ENCODE results near the gene ITPK1.

Gene ITPK1

DNA sequence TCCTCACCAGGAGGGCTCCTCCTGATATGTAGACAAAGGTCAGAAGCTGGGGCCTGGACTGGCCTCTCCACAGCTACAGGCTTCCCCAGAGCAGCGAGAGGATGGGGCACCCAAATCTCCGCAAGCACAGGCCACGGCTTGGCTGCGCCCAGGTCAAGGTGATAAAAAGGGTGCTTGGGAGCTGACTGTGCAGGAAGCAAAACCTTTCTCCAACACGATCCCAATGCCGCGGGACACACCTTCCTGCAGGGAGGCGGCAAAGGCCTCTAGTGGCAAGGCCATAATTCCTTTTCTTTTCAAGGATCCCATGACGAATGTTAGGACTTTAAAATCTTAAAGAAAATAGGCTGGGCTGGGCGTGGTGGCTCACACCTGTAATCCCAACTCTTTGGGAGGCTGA is 13.6 kb downstream of the ITPK1 start:
- no peak for DNase-seq
- Mint-ChIP-seq H3K4me3 (no peak overlapping the region), H3K36me3 (ENCODE audit: low read depth) (no peaks in the 10 kb centered on the region), H3K9me3 (no peaks in the 10 kb centered on the region), H3K4me1 (peaks cover 45% of the 10 kb centered on the region), H3K27me3 (no peaks in the 10 kb centered on the region), H3K27ac (no peak overlapping the region)
- ATAC-seq, result no peak

DNA sequence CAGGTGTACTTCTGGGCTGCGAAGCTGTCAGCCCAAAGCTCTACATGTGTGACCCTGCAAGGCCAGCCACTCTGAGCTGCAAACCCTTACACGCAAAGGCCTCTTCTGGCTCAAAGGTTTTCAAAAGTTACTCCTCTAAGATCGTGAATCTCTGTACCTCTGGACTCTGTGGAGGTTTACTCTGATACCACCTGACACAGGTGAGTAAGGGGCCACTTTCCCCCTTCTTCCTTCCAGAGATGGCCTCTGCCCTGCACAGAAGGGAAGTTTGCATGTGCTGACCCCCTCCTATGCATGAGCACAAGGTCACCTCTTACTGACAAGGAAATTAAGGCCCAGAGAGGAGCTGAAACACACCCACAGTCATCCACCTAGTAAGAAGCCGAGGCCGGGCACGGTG is 14.5 kb downstream of the ITPK1 start:
- DNase-seq (no peak), ATAC-seq (no peak)
- no peak overlapping the region for H3K27ac Mint-ChIP-seq
- peaks cover 43% of the 10 kb centered on the region for H3K4me1 Mint-ChIP-seq
- H3K4me3 Mint-ChIP-seq, result no peak overlapping the region
- no peaks in the 10 kb centered on the region for H3K27me3 Mint-ChIP-seq
- no peaks in the 10 kb centered on the region for H3K9me3 Mint-ChIP-seq
- no peaks in the 10 kb centered on the region for H3K36me3 Mint-ChIP-seq (ENCODE audit: low read depth)

DNA sequence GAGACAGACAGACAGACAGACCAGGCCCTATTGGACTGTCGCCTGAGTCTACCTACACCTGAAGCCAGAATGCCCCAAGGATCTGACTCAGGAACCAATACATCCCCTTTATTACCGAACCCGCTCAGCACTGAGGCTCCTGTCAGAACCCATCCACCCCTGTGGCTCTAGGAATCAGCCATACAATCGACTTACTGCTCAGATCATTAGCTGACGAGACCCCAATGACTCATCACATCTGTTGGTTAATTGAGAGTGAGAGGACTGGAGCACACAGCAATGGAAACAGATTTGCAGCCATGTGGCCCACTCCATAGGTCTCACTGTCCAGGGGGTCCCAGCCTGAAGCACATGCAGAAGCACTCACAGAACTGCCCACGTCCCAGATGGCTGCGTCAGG is 15.2 kb downstream of the ITPK1 start:
- no peak for ATAC-seq
- H3K27me3 Mint-ChIP-seq, result no peaks in the 10 kb centered on the region

DNA sequence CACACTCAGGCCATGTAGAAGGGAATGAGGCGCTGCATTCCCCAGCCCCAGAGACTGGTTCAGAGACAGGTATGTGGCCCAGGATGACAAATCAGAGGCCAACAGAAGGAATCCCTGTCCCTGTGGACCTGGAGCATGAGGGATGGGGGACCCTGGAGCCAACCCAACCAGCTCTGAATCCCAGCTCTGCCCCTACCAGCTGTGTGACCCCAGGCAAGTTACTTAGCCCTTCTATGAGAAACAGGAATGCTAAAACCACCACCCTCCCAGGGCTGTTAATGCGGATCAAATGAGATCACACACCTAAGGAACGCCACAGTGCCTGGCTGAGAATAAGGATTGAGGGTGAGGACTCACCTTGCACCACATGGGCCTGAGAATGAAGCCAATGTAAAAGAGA is 15.6 kb downstream of the ITPK1 start:
- H3K27ac Mint-ChIP-seq, result no peak overlapping the region
- no peaks in the 10 kb centered on the region for H3K9me3 Mint-ChIP-seq
- H3K4me1 Mint-ChIP-seq, result peaks cover 47% of the 10 kb centered on the region
- no peak for ATAC-seq
- H3K27me3 Mint-ChIP-seq, result no peaks in the 10 kb centered on the region
- H3K36me3 Mint-ChIP-seq (ENCODE audit: low read depth), result no peaks in the 10 kb centered on the region
- no peak overlapping the region for H3K4me3 Mint-ChIP-seq
- DNase-seq, result no peak

More for the DNA sequence above, 15.2 kb downstream of the ITPK1 start:
- H3K27ac Mint-ChIP-seq, result no peak overlapping the region
- peaks cover 47% of the 10 kb centered on the region for H3K4me1 Mint-ChIP-seq
- DNase-seq, result no peak
- H3K9me3 Mint-ChIP-seq, result no peaks in the 10 kb centered on the region
- H3K4me3 Mint-ChIP-seq, result no peak overlapping the region
- H3K36me3 Mint-ChIP-seq (ENCODE audit: low read depth), result no peaks in the 10 kb centered on the region

DNA sequence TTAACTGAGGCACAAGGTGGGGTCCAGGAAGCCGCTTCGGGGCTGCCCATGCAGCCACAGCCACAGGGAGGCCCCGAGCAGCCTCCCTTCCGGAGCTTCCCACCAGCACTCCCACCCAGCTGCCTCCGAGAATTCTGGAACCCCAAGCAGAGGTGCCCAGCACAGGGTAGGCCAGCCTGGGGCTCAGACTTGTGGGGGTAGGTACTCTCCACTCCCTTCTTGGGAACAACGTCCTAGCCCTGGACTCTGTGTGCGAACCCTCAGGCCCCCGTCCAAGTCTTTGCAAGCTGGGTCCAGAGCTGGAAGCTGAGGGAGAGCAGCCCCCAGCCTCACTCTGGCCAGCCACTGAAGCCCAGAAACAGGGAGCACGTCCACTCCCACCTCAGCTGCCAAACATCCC is 16.1 kb downstream of the ITPK1 start:
- H3K27me3 Mint-ChIP-seq, result no peaks in the 10 kb centered on the region
- peaks cover 47% of the 10 kb centered on the region for H3K4me1 Mint-ChIP-seq
- H3K27ac Mint-ChIP-seq, result no peak overlapping the region
- no peaks in the 10 kb centered on the region for H3K36me3 Mint-ChIP-seq (ENCODE audit: low read depth)
- DNase-seq (no peak), ATAC-seq (no peak)
- H3K9me3 Mint-ChIP-seq, result no peaks in the 10 kb centered on the region
- H3K4me3 Mint-ChIP-seq, result no peak overlapping the region

DNA sequence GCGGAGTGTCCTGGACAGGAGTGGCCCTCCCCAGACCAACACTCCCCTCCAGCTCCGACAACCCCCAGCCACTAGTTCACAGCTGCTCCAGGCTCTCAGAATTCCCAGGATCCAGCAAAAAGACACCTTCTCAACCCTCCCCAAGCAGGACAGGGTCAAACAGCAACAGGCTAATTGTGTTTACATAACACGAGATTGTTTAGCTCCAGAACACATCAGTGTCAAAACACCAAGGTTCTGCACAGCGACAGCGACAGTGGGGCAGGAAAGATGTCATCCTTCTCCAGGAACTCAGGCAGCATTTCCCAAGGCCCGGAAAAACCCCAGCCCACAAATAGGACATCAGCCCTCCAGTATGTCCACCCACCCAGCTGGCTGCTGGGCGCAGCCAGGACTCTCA is 16.5 kb downstream of the ITPK1 start:
- Mint-ChIP-seq H3K4me3 (no peak overlapping the region), H3K27me3 (no peaks in the 10 kb centered on the region), H3K9me3 (no peaks in the 10 kb centered on the region), H3K27ac (no peak overlapping the region), H3K36me3 (ENCODE audit: low read depth) (no peaks in the 10 kb centered on the region), H3K4me1 (peaks cover 45% of the 10 kb centered on the region)
- ATAC-seq, result no peak
- no peak for DNase-seq

DNA sequence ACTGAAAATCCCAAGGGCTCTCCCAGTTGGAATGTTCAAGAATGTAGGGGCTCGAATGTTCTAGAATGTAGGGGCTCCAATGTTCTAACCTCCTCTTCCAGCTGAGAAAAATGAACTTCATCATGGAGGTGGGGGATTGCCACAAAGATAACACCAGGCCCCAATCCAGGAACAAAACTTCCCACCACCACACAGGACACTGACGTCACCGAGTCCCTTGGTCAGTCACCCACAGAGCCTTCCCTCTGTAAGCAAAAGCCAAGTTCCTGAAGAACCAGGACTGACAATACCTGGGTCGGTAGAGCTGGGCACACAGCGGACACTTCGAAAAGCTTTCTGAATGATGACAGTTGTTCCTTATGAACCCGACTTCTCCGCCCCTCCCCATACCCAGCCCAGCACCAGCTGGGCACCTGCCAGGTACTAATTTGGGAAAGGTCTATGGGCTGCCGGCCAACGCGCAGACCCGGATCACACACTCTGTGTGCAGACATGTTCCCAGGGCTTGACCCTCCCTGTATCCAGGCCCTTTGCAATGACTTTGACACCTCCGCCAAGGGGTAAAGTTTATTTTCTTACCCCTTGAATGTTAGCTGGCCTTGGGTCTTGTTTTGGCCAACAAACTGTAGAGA is 18.9 kb downstream of the ITPK1 start:
- no peak overlapping the region for H3K27ac Mint-ChIP-seq
- no peak for ATAC-seq
- no peaks in the 10 kb centered on the region for H3K27me3 Mint-ChIP-seq
- H3K4me3 Mint-ChIP-seq, result no peak overlapping the region
- DNase-seq, result no peak
- no peaks in the 10 kb centered on the region for H3K36me3 Mint-ChIP-seq (ENCODE audit: low read depth)
- H3K4me1 Mint-ChIP-seq, result peaks cover 33% of the 10 kb centered on the region
- H3K9me3 Mint-ChIP-seq, result no peaks in the 10 kb centered on the region

DNA sequence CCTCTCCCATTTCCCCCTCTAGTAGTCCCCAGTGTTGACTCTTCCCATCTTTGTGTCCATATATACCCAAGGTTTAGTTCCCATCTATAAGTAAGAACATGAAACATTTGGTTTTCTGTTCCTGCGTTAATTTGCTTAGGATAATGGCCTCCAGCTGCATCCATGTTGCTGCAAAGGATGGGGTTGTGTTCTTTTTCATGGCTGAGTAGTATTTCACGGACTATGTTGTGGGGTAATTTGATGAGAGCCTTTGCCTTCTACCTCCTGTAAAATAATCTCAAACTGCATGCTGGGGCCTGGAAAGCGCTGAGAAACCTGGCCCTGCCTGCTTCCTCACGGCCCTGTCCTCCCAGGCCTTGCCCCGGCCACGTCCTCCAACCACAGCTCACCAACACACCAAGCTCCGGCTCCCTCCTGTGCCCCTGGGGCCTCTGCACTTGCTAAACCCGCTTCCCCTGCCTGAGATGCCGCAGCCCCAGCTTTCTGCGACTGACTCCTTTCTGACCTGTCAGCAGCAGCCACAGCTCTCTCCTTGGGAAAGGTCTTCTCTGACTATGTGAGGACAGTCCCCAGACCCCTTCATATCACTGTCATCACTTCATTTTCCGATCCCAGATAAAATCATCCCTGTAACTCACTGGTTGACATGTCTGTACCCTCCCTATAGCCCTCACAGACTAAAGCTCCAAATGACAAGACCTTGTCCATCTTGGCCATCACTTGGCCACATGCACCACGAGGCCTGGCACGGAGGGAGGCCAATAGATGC is 19.8 kb downstream of the ITPK1 start:
- H3K27me3 Mint-ChIP-seq, result no peaks in the 10 kb centered on the region
- no peak overlapping the region for H3K4me3 Mint-ChIP-seq
- H3K36me3 Mint-ChIP-seq (ENCODE audit: low read depth), result no peaks in the 10 kb centered on the region
- H3K9me3 Mint-ChIP-seq, result no peaks in the 10 kb centered on the region
- no peak for DNase-seq
- H3K4me1 Mint-ChIP-seq, result peaks cover 30% of the 10 kb centered on the region
- ATAC-seq, result no peak
- no peak overlapping the region for H3K27ac Mint-ChIP-seq

DNA sequence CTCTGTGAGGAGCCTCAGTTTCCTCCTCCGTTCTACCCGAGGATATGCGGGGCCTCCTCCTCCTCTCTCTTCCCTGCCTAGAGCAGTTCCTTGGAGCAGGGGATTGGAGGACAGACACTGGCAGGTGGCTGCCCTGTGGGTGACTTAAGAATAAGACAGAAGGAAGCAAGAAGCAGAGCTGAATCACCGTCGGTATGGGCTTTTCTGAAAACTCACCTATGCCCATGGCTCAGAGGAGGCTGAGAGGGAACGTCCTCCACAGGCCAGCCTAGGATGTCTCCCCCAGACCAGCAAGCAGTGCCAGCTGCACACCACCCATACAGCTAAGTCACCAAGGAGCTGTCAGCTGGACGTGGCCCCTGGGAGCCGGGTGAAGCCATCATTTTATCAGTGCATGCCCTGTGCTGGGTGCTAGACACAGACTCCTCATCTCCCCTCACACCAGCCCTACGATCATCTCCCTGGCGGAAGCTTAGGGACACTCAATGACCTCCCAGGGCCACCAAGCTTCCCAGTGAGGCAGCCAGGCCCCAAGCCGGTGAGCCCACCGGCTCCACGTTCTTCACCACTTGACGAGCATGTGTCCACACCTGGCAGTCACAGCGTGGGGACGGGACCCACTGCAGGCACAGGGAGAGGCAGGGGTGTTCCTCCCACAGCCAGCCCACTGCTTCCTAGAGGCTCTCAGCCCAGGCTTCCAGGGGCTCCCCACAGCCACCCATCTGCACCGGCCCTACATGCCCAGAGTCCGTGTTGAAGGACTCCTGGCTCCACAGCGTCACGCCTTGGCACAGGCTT is 21.4 kb downstream of the ITPK1 start:
- no peaks in the 10 kb centered on the region for H3K36me3 Mint-ChIP-seq (ENCODE audit: low read depth)

DNA sequence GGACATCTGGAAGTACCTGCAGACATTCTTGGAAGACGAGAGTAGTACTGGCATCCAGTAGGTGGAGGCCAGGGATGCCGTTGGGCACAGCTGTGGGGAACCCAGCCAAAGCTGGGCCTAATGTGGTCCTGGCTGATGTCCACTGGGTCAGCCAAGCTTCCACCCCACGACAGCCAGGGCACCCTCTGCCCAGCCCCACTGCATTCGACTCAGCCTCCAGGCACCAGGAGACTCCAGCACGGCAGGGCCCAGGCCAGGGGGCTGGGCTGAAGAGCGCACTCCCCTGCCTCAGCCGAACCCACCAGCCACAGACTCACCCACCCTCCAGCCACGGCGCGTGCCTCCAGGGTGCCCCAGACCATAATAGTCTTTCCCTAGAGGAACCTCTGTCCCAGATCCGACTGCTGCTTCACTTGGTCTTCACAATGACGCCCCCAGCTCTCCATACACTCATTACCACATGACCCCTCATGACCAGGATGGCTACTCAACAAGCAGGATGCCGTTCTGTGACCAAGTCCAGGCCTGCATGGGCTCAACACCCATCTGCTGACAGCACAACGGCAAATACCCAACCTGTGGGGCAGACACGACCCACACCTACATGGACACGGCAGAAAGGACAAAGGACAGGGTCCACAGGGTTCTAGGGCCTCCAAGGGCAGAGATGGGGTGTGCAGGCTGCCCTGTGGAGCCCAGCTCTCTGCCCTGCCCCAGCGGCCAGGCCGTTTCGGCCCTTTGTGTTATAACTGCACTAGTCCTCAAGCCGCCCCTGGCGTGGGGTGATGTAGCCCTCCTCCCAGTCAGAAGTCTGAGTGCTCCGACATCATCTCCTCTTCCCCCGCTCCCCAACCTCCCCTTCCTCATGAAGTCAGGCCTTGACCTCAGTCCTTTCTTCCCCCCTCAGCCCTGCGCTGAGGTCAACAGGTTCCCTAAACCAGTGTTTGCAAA is 22.8 kb downstream of the ITPK1 start:
- Mint-ChIP-seq H3K36me3 (ENCODE audit: low read depth) (no peaks in the 10 kb centered on the region), H3K27me3 (no peaks in the 10 kb centered on the region), H3K4me3 (no peak overlapping the region), H3K9me3 (no peaks in the 10 kb centered on the region), H3K27ac (peak overlapping the region; percentile 26), H3K4me1 (peaks cover 32% of the 10 kb centered on the region)
- ATAC-seq (no peak), DNase-seq (no peak)

More for the DNA sequence above, 21.4 kb downstream of the ITPK1 start:
- Mint-ChIP-seq H3K9me3 (no peaks in the 10 kb centered on the region), H3K4me3 (no peak overlapping the region), H3K27ac (peak overlapping the region; percentile 8), H3K4me1 (peaks cover 32% of the 10 kb centered on the region), H3K27me3 (no peaks in the 10 kb centered on the region)
- ATAC-seq (no peak), DNase-seq (no peak)

DNA sequence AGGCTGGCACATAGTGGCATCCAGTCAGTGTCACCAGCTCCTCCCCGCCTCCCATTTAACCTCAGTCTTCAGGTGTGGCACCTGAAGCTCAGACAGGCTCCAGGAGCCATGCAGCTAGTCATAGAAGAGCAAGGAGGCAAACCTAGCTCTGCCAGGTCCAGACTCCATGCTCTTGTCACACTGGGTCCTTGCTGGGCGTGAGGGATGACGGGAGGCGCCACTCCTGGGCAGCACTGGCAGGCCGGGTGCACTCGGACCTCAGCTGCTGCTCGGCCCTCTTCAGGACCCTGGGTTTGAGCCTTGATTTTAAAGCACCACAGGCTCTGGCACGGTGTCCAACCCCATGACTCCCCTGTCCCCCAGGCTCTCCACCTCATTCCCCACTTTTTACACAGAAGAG is 24.1 kb downstream of the ITPK1 start:
- no peaks in the 10 kb centered on the region for H3K9me3 Mint-ChIP-seq
- ATAC-seq, result no peak
- peaks cover 35% of the 10 kb centered on the region for H3K4me1 Mint-ChIP-seq

DNA sequence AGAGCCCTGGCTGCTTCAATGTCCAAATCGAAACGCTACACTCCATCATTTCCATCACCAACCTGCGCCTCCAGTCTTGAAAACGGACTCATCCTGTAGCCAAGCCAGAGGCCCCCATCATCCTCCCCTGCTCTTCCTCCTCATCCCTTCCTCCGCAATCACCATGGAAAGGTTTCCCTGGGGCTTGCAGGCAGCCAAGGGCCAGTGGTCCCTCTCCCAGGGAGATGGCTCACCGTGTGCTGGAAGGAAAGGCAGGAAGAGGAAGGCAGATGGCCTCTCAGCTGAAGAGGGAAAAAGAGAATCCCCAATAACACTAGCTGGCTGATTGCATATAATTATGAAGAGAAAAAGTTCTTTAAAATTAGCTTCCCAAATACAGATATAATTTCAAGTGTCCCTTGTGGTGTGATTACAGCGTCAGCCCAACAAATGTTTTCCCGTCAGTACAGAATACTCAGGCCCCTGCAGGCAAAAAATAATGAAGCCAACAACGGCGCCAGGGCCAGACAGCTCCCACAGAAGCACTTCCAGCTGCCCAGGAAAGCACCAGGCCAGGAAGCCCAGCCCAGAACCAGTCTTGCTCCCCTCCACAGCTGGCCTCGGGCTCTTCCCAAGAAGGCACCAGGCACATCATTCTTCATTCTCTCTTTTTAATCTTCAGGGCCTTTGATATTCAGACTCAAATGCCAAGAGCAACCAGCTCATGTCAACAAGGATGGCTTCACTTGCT is 24.7 kb downstream of the ITPK1 start:
- Mint-ChIP-seq H3K27ac (no peak overlapping the region), H3K4me3 (no peak overlapping the region), H3K27me3 (no peaks in the 10 kb centered on the region), H3K4me1 (peaks cover 37% of the 10 kb centered on the region), H3K9me3 (no peaks in the 10 kb centered on the region), H3K36me3 (ENCODE audit: low read depth) (peaks cover 2% of the 10 kb centered on the region)
- DNase-seq (no peak), ATAC-seq (no peak)

More for the DNA sequence above, 24.1 kb downstream of the ITPK1 start:
- no peak for DNase-seq
- Mint-ChIP-seq H3K27ac (no peak overlapping the region), H3K36me3 (ENCODE audit: low read depth) (peaks cover 2% of the 10 kb centered on the region), H3K4me3 (no peak overlapping the region), H3K27me3 (no peaks in the 10 kb centered on the region)

DNA sequence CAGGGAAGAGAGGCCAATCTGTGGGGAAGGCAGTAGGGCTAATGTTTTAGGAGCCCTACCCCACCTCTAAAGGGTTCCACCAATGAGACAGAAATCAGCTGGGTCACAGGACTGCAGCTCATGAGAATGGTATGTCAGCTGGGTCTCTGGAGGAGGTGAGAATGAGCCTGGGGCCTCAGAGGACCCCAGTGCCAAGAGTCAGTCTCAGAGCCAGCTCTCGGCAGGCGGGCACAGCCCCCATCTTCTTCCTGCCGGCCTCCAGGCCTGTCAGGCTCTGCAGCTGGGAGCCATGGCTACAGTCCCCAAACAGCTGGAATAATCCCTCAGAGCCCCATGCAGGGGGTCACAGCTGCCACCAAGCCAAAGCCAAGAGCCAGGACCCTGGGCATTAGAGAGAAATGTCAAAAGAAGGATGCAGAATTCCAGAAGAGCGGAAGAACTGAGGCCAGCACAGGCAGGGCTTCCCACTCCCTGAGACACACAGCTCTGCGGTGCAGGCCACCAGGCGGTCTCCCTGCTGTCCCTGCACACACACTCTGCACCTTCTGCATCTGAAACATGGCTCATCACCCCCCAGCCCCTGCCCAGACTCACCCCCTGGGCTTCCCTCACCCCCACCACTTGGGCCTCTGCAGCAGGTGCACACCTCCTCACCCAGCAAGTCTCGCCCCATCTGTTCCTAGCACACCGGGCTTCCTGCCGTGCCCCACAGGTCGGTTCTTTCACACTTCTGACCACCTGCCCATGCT is 26.0 kb downstream of the ITPK1 start:
- no peak overlapping the region for H3K27ac Mint-ChIP-seq
- no peak overlapping the region for H3K4me3 Mint-ChIP-seq
- no peak for DNase-seq
- H3K27me3 Mint-ChIP-seq, result no peaks in the 10 kb centered on the region
- no peaks in the 10 kb centered on the region for H3K9me3 Mint-ChIP-seq
- peaks cover 2% of the 10 kb centered on the region for H3K36me3 Mint-ChIP-seq (ENCODE audit: low read depth)
- ATAC-seq, result no peak
- H3K4me1 Mint-ChIP-seq, result peaks cover 36% of the 10 kb centered on the region

Data from activated naive CD8-positive, alpha-beta T cell treated with anti-CD3 and anti-CD28 coated beads, Interleukin-2, amount 50 U/mL, for 24 hours (primary cell).